Progenitor cell of endocrine pancreas (in vitro differentiated cells): Measurements from ENCODE around the gene SMCHD1. TPM values are rescaled to one million over a fixed set of nuclear protein-coding genes. Genes with fewer than 3 reads are reported as not detected.

Source experiments
- DNase-seq: peaks from one replicate; pipeline ENCODE4 v3.0.0; 2021; ENCODE audit warnings: low spot score; ENCODE audit not compliant: unreplicated experiment
- H3K27ac Mint-ChIP-seq: 2 replicates; pipeline ENCODE4 v1.8.0; 2021; ENCODE audit warnings: mild to moderate bottlenecking, moderate library complexity, mixed read lengths
- H3K27me3 Mint-ChIP-seq: 2 replicates; pipeline ENCODE4 v1.8.0; 2021; ENCODE audit warnings: mixed read lengths
- H3K36me3 Mint-ChIP-seq: 2 replicates; pipeline ENCODE4 v1.8.0; 2022; ENCODE audit warnings: mixed read lengths; ENCODE audit not compliant: insufficient read depth
- H3K4me1 Mint-ChIP-seq: 2 replicates; pipeline ENCODE4 v1.8.0; 2021; ENCODE audit warnings: low read depth, mixed read lengths
- H3K4me3 Mint-ChIP-seq: 2 replicates; pipeline ENCODE4 v1.8.0; 2021; ENCODE audit warnings: low read depth, mild to moderate bottlenecking, moderate library complexity, mixed read lengths
- H3K9me3 Mint-ChIP-seq: 2 replicates; pipeline ENCODE4 v1.8.0; 2021; ENCODE audit warnings: low read depth, mixed read lengths
- long read RNA-seq: library from polyadenylated mRNA; unstranded; transcript quantifications from one replicate; pipeline ENCODE4 v2.0.0, GENCODE V29; 2020
- total RNA-seq: library from RNA; stranded (reverse); gene quantifications from 2 replicates; pipeline ENCODE4 v1.2.1, GENCODE V29; 2021
- TF ChIP-seq, protein P1 (sequence below): fragments of 200-600 bp; sonication (generic); IDR thresholded peaks from one replicate; pipeline ENCODE4 v1.5.0; 2021; ENCODE audit warnings: antibody characterized with exemption, mild to moderate bottlenecking; ENCODE audit not compliant: unreplicated experiment

Gene SMCHD1
- total RNA-seq: 59.2 and 65.1 TPM in 2 replicates
- long read RNA-seq, partial matches to known transcripts: 11 of 15 reads
- long read RNA-seq, other reads (novel, unspliced or antisense): 4 of 15 reads

DNA sequence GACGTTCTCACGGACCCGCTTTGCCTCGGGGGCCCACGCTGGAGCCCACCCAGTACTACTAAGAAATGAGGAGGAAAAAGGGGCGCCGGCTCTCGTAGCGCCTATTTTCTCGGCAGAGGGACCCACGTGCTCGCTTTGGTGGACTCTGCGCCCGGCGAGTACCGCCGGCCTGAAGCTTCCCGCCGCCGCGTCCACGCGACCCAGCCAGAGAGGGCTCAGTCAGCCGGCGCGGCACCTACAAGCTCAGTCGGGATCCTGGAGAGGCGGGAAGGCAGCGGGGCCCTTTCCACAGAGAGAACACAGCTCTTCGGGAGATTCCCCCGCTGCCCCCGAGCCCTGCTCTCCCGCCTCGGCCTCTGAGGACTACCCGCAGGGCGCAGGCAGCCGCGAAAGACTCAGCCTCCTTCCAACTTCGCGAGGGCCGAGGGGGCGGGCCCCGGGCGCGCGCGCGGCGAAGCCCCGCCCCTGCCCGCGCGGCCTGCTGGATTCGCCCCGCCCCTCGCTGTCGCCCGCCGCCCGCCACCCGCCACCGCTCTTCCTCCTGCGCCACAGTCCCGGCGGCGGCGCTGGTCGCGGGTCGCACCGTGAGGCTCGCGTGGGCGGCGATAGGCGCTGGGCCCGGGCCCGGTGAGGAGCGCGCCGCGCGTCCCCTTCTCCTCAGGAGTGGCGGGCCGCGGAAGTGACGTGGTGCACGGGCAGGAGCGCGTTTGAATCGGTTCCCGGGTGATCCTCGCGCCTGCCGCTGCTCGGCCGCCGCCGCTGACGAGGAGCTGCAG, at the start of gene SMCHD1:
SMCHD1 (plus strand) TSS at position 549 of the 776 bp plus-strand sequence. CDS start 350 bp downstream, outside the sequence.
- peaks cover 22% of the 10 kb centered on the region for H3K27me3 Mint-ChIP-seq
- H3K4me3 Mint-ChIP-seq: peak within 1 kb of the TSS; percentile 93
- H3K4me1 Mint-ChIP-seq: peaks cover 23% of the 10 kb centered on the region
- peak within 1 kb of the TSS; percentile 97 for H3K27ac Mint-ChIP-seq
- H3K9me3 Mint-ChIP-seq: no peaks in the 10 kb centered on the region
- TF ChIP-seq, protein P1, sequence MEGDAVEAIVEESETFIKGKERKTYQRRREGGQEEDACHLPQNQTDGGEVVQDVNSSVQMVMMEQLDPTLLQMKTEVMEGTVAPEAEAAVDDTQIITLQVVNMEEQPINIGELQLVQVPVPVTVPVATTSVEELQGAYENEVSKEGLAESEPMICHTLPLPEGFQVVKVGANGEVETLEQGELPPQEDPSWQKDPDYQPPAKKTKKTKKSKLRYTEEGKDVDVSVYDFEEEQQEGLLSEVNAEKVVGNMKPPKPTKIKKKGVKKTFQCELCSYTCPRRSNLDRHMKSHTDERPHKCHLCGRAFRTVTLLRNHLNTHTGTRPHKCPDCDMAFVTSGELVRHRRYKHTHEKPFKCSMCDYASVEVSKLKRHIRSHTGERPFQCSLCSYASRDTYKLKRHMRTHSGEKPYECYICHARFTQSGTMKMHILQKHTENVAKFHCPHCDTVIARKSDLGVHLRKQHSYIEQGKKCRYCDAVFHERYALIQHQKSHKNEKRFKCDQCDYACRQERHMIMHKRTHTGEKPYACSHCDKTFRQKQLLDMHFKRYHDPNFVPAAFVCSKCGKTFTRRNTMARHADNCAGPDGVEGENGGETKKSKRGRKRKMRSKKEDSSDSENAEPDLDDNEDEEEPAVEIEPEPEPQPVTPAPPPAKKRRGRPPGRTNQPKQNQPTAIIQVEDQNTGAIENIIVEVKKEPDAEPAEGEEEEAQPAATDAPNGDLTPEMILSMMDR: no peak
- no peaks in the 10 kb centered on the region for H3K36me3 Mint-ChIP-seq
- DNase-seq: peak; percentile 70

DNA sequence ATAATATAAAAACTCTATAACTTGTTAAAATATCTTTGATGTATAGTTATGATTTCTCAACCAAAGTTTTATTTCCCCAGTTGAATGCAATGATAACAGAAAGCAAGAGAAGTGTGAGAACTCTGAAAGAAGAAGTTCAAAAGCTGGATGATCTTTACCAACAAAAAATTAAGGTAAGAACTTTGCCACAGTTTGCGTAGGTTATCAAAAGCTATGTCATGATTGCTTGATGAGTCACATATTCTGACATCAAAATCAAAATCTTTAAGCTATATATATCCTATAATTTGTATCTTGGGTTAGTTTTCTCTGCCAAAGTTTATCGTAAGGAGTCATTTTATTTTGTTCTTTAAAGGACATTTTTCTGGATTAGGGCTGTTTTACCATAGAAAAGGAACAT, 49.2 kb upstream of the SMCHD1 start:
- H3K27ac Mint-ChIP-seq: no peak overlapping the region
- no peak for DNase-seq
- peaks cover 4% of the 10 kb centered on the region for H3K36me3 Mint-ChIP-seq
- TF ChIP-seq, protein P1: no peak
- no peak overlapping the region for H3K4me3 Mint-ChIP-seq
- H3K27me3 Mint-ChIP-seq: no peaks in the 10 kb centered on the region
- H3K9me3 Mint-ChIP-seq: no peaks in the 10 kb centered on the region
- H3K4me1 Mint-ChIP-seq: no peaks in the 10 kb centered on the region

GRCh38 chr18:2609604-2610003, 45.9 kb upstream of the SMCHD1 start:
- Mint-ChIP-seq H3K9me3 (no peaks in the 10 kb centered on the region), H3K4me3 (no peak overlapping the region), H3K27me3 (no peaks in the 10 kb centered on the region), H3K4me1 (no peaks in the 10 kb centered on the region), H3K36me3 (peaks cover 6% of the 10 kb centered on the region), H3K27ac (no peak overlapping the region)
- TF ChIP-seq, protein P1: no peak
- no peak for DNase-seq

DNA sequence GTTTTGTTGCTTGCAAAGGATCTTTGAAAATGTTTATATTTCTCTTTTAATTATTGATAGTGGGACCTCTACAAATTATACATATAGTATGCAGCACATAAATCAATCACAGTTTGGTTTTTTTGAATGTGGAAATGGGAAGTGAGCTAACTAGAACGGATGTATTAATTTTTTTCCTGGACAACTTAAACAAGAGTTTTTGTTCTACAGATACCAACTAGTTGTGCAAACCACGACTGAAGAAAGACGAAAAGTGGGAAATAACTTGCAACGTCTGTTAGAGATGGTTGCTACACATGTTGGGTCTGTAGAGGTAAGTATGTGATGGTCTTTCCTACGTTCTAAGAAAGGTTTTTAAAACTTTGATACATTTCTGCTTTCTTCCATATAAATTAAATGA, 45.0 kb upstream of the SMCHD1 start:
- H3K9me3 Mint-ChIP-seq: no peaks in the 10 kb centered on the region
- no peak overlapping the region for H3K4me3 Mint-ChIP-seq
- no peak for DNase-seq
- H3K27me3 Mint-ChIP-seq: no peaks in the 10 kb centered on the region
- no peaks in the 10 kb centered on the region for H3K4me1 Mint-ChIP-seq
- TF ChIP-seq, protein P1: no peak
- peaks cover 6% of the 10 kb centered on the region for H3K36me3 Mint-ChIP-seq
- H3K27ac Mint-ChIP-seq: no peak overlapping the region

DNA sequence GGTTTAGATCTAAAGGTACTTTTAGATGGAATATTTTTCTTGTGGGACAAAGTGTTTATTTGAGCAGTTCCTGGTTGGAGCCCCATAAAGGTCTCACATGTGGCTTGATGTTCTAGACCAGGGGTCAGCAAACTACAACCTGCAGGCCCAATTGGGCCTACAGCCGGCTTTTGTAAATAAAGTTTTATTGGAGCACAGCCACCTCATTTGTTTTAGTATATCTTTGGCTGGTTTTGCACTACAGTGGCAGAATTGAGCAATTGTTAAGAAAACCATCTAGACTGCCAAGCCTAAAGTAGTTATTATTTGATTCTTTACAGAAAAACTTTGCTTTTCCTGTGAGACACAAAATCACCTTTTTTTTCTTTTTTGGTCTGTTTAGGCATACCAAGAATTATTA, 42.5 kb upstream of the SMCHD1 start:
- TF ChIP-seq, protein P1: no peak
- Mint-ChIP-seq H3K27ac (no peak overlapping the region), H3K4me1 (no peaks in the 10 kb centered on the region), H3K4me3 (no peak overlapping the region), H3K9me3 (no peaks in the 10 kb centered on the region), H3K36me3 (peaks cover 6% of the 10 kb centered on the region), H3K27me3 (no peaks in the 10 kb centered on the region)
- DNase-seq: no peak
